GM08714 (cell line): ENCODE data around the gene GTF2E1.
"Not testable (repeated sequence)": the region's sequence is repeated elsewhere in the genome, so short reads cannot be mapped to it uniquely, and the experiment has no call there.

Experiments
- H3K4me3 ChIP-seq: fragments of 200-500 bp; sonication (Bioruptor generic); 2 replicates; pipeline ENCODE4 v1.5.1; 2014; ENCODE audit warnings: mild to moderate bottlenecking, low read length, inconsistent platforms
- ZNF274 ChIP-seq: IDR thresholded peaks from 2 replicates; pipeline ENCODE4 v1.6.1; 2012; ENCODE audit warnings: mild to moderate bottlenecking, low read depth, low read length

Gene GTF2E1

DNA sequence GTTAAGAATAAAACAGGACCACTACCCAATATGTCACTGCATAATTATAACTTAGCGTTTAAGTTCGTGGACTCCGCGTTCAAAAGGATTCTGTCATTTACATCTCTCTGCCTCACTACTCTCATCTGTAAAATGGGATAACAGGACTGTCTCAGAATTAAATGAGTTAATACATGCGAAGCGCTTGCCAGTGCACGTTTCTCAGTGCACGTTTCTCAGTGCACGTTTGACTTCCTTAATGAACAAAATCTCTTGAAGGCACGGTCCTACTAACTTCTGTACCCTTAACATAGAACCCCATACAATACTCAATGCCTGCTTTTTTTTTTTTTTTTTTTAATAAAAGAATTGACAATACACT is 727 bp upstream of the GTF2E1 start:
- TF ChIP-seq ZNF274: no peak
- peak overlapping the region; percentile 75 for H3K4me3 ChIP-seq

DNA sequence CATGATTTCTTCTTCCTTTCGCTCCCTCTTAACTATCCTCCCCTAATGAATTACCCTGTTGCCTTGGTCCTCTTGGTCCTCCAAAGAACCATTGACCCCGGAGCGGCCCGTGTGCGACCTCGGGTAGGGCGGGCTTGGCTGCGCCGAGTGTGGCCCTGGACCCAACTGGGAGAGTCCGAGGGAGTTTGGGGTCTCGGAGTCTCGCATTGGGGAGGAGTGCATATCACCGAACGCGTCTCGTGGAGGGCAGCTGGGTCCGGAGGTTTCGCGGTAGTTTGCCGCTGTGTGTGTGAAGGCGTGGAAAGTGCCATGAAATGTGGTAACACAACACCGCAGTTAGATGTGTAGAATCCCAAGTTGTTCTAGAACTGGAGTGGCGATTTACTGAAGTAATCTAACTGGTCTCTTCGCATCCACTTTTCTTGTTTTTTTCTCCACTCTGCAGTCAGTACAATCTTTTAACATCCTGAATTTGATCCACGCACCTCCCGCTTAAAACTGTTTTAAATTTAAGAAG is 363 bp downstream of the GTF2E1 start:
- no peak for TF ChIP-seq ZNF274
- peak overlapping the region; percentile 93 for H3K4me3 ChIP-seq

GRCh38 chr3:120743556-120744195 is 1.1 kb downstream of the GTF2E1 start:
- TF ChIP-seq ZNF274: no peak
- H3K4me3 ChIP-seq: peak overlapping the region; percentile 93

- H3K4me3 ChIP-seq: no peak overlapping the region
- no peak for TF ChIP-seq ZNF274
These were observed 2.9 kb downstream of the GTF2E1 start for GRCh38 chr3:120745466-120745865.

- H3K4me3 ChIP-seq: no peak overlapping the region
- no peak for TF ChIP-seq ZNF274
These were observed 7.3 kb downstream of the GTF2E1 start for GRCh38 chr3:120749843-120750242.

DNA sequence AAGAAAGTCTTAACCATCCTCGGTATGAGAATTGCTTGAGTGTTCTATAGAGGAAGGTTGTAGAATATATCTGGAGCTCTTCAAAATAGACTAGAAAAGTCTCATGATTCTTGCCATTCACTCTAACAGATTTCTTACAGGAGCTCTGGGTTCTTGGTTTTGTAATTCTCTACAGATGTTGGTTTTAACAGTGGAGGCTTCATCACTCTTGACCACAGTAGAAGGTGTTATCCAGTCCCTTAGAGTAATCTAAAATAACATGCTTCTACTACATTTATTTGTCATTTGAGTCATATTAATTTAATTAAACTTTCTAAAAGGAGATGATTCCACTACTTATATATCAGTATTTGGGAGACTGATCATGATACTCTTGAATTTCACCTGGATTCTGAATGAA is 9.7 kb downstream of the GTF2E1 start:
- TF ChIP-seq ZNF274: no peak
- H3K4me3 ChIP-seq: no peak overlapping the region

DNA sequence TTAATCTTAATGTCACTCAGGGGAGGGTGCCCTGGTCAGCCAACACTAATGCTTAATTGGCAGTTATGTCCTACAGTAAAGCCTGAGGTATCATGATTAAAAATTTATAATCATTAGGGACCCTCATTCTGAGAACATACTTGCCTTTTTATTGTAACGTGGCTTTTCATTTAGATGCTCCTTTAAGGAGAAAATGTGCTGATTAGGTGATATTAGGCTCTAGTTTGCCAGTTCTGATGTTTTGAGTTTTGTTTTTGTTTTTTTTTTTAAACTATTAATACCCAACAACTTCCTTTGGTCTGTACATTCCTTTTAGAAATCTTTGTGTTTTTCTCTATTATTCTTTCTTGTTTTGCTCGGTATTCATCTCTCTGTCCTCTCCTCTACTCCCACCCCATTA is 10.3 kb downstream of the GTF2E1 start:
- no peak for TF ChIP-seq ZNF274
- H3K4me3 ChIP-seq: no peak overlapping the region

GRCh38 chr3:120753810-120754209 is 11.3 kb downstream of the GTF2E1 start:
- no peak overlapping the region for H3K4me3 ChIP-seq
- no peak for TF ChIP-seq ZNF274

DNA sequence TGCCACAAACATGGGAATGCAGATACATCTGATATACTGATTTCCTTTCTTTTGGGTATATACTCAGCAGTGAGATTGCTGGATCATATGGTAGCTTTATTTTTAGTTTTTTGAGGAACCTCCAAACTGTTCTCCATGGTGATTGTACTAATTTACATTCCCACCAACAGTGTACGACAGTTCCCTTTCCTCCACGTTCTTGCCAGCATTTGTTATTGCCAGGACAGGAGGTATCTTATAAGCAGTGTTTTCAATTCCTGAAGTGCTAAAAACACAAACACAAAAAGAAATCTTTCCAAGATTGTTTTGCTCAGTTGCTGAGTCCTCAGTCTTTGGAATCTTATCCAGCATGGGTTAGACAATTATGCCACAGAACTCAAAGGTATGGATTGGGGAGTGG is 13.5 kb downstream of the GTF2E1 start:
- H3K4me3 ChIP-seq: no peak overlapping the region
- TF ChIP-seq ZNF274: no peak

- not testable (repeated sequence) for H3K4me3 ChIP-seq
These were observed 16.0 kb downstream of the GTF2E1 start for GRCh38 chr3:120758551-120758950.

GRCh38 chr3:120762615-120763014 is 20.1 kb downstream of the GTF2E1 start:
- TF ChIP-seq ZNF274: no peak
- no peak overlapping the region for H3K4me3 ChIP-seq

DNA sequence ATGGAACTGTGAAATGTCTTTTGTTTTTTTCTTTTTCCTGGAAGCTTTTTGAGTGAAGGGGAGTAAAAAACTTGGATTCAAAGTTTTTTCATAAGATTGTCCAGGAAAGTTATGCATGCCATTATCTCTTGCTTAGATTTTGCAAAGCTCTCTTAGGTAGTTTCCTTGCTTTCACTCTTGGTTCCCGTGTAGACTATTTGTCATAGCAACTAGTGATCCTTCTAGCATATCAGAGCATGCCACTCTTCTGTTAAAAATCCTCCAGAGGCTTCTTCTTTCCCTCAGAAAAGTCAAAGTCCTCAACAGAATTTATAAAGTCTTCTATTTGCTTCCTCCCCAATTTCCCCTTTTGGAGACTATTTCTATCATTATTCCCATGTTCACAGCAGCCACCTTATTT is 21.1 kb downstream of the GTF2E1 start:
- no peak overlapping the region for H3K4me3 ChIP-seq
- TF ChIP-seq ZNF274: no peak

GRCh38 chr3:120764206-120764605 is 21.7 kb downstream of the GTF2E1 start:
- H3K4me3 ChIP-seq: no peak overlapping the region
- TF ChIP-seq ZNF274: no peak

DNA sequence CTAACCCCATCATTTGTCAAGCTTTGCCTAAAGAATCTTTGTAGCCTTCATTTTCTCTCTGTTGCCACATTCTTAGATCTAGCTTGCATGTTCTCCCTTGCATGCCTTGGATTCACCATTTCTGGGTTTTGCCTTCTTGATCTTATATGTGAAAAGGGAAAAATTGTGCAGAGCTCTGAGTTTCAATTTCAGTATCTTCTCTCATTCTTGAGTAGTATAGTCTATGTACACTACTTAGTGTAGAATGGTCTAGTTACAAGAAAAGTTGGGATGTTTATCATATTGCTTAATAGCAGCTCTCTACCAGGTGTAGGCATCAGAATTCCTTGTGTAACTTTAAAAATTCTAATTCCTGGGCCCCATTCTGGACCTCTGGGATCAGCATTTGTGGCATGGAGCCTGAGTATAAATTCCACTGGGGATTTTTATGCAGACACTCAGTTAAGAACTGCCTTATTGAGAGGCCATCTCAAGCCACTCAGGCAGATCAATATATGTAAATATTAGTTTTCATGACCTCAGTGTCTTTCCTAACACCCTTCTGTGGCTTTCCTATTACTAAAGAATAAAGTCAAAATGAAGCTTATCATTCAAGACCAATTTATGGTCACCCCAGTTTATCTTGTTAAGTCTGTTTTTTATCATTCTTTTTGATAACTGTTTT is 23.4 kb downstream of the GTF2E1 start:
- no peak overlapping the region for H3K4me3 ChIP-seq
- no peak for TF ChIP-seq ZNF274

GRCh38 chr3:120766576-120766975 is 24.0 kb downstream of the GTF2E1 start:
- no peak for TF ChIP-seq ZNF274
- H3K4me3 ChIP-seq: no peak overlapping the region

DNA sequence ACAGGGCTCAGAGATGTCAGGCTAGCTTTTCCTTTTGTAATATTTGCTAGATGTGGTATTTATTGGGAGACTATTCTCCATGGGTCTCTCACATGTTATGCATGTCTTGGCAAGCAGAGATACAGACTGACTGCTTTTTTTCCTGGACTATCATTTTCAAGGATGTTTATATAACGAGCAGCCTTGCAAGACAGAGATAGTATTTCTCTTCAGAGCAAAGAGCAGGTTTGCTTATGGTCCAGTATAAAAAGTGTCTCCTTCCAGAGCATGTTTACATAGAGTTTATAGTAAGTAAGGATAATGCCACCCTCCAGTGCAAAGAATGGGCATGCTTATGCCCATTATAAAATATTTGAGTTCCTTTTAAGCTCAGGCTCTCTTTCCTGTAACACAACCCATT is 24.6 kb downstream of the GTF2E1 start:
- no peak overlapping the region for H3K4me3 ChIP-seq
- TF ChIP-seq ZNF274: no peak
